Neuronal stem cell (in vitro differentiated cells): Measurements from ENCODE around the gene CEP20. TPM values are rescaled to one million over a fixed set of nuclear protein-coding genes. Genes with fewer than 3 reads are reported as not detected.

Experiments used
- DNase-seq: peaks from one replicate; pipeline ENCODE4 v3.0.0-alpha.2; 2013; ENCODE audit warnings: low spot score
- H2AFZ ChIP-seq: one replicate; pipeline ENCODE4 v1.6.1; 2013; ENCODE audit warnings: mild to moderate bottlenecking, low read length, inconsistent platforms
- H2AK5ac ChIP-seq: 2 replicates; pipeline ENCODE4 v1.6.1; 2013; ENCODE audit warnings: low read depth, mild to moderate bottlenecking, inconsistent platforms, low read length, moderate library complexity, mixed read lengths
- H2BK120ac ChIP-seq: 2 replicates; pipeline ENCODE4 v1.6.1; 2013; ENCODE audit warnings: low read depth, mild to moderate bottlenecking, inconsistent platforms, low read length, moderate library complexity, mixed read lengths
- H2BK12ac ChIP-seq: one replicate; pipeline ENCODE4 v1.6.1; 2013; ENCODE audit warnings: low read length, inconsistent platforms
- H2BK15ac ChIP-seq: 2 replicates; pipeline ENCODE4 v1.6.1; 2013; ENCODE audit warnings: mild to moderate bottlenecking, low read length, inconsistent platforms, mixed read lengths
- H2BK5ac ChIP-seq: one replicate; pipeline ENCODE4 v1.6.1; 2013; ENCODE audit warnings: inconsistent platforms, mild to moderate bottlenecking, low read length, moderate library complexity
- H3K14ac ChIP-seq: one replicate; pipeline ENCODE4 v1.6.1; 2013; ENCODE audit warnings: low read length, inconsistent platforms
- H3K18ac ChIP-seq: 2 replicates; pipeline ENCODE4 v1.6.1; 2013; ENCODE audit warnings: low read length, inconsistent platforms
- H3K23ac ChIP-seq: 2 replicates; pipeline ENCODE4 v1.6.1; 2013; ENCODE audit warnings: low read depth, mild to moderate bottlenecking, mixed read lengths, low read length, inconsistent platforms; ENCODE audit not compliant: poor library complexity
- H3K27ac ChIP-seq: replicated peaks from 3 replicates; pipeline ENCODE4 v1.5.1; 2013; ENCODE audit warnings: low read length, inconsistent platforms
- H3K27me3 ChIP-seq, 3 experiments: 2 replicates each; pipeline ENCODE4 v1.6.1; 2013; ENCODE audit warnings: low read length in 3 of 3, mild to moderate bottlenecking in 2 of 3, inconsistent platforms in 1 of 3, low read depth in 1 of 3, mixed read lengths in 1 of 3, moderate library complexity in 1 of 3; ENCODE audit not compliant: control insufficient read depth in 3 of 3, insufficient read depth in 3 of 3
- H3K36me3 ChIP-seq, 2 donors: replicated peaks in 1 of 2; 2 replicates each; pipeline ENCODE4 v1.6.1; 2013; ENCODE audit warnings: low read length in 2 of 2; ENCODE audit not compliant: control insufficient read depth in 2 of 2, insufficient read depth in 2 of 2
- H3K4ac ChIP-seq: 2 replicates; pipeline ENCODE4 v1.6.1; 2013; ENCODE audit warnings: inconsistent platforms, mild to moderate bottlenecking, low read length, moderate library complexity
- H3K4me1 ChIP-seq, 2 donors: 1 replicate in 1 of 2; 2 replicates in 1 of 2; pipeline ENCODE4 v1.6.1; 2013; ENCODE audit warnings: low read length in 2 of 2, low read depth in 1 of 2; ENCODE audit not compliant: control insufficient read depth in 2 of 2, insufficient read depth in 1 of 2
- H3K4me2 ChIP-seq: one replicate; pipeline ENCODE4 v1.6.1; 2013; ENCODE audit warnings: mild to moderate bottlenecking, low read length, inconsistent platforms; ENCODE audit not compliant: insufficient read depth, poor library complexity, severe bottlenecking
- H3K4me3 ChIP-seq, 2 donors: 2 replicates each; pipeline ENCODE4 v1.5.1; 2013; ENCODE audit warnings: low read length in 2 of 2, mild to moderate bottlenecking in 2 of 2, inconsistent platforms in 1 of 2, moderate library complexity in 1 of 2
- H3K79me1 ChIP-seq: one replicate; pipeline ENCODE4 v1.6.1; 2013; ENCODE audit warnings: low read depth, mild to moderate bottlenecking, inconsistent platforms, low read length, moderate library complexity
- H3K9ac ChIP-seq: one replicate; pipeline ENCODE4 v1.6.1; 2013; ENCODE audit warnings: mild to moderate bottlenecking, low read depth, low read length, inconsistent platforms; ENCODE audit not compliant: poor library complexity
- H3K9me3 ChIP-seq, 2 donors: replicated peaks in 1 of 2; 2 replicates each; pipeline versions ENCODE3 to v1.6.1; 2013; ENCODE audit warnings: low read length in 2 of 2, mild to moderate bottlenecking in 2 of 2, inconsistent platforms in 1 of 2, low read depth in 1 of 2, mixed read lengths in 1 of 2, moderate library complexity in 1 of 2; ENCODE audit not compliant: control insufficient read depth in 2 of 2, insufficient read depth in 1 of 2
- H4K8ac ChIP-seq: one replicate; pipeline ENCODE4 v1.6.1; 2013; ENCODE audit warnings: low read depth, mild to moderate bottlenecking, inconsistent platforms, low read length, moderate library complexity
- H4K91ac ChIP-seq: one replicate; pipeline ENCODE4 v1.6.1; 2013; ENCODE audit warnings: low read length, low read depth, mild to moderate bottlenecking, inconsistent platforms; ENCODE audit not compliant: poor library complexity
- small RNA-seq: library from polyadenylated mRNA; stranded (forward); fragments of <200 nt; extraction: miRNeasy Mini kit (QIAGEN cat#:217004); gene quantifications from one replicate; pipeline ENCODE3, GENCODE V24; 2013; ENCODE audit not compliant: insufficient read depth

The CEP20 gene

GRCh38 chr16:15816228-15816627 lies 72.2 kb downstream of the CEP20 start:
- Histone ChIP-seq H2BK120ac (no peak overlapping the region), H3K79me1 (no peaks in the 10 kb centered on the region), H3K14ac (no peak overlapping the region), H3K4me3 (no peak overlapping the region), H3K23ac (no peak overlapping the region), H4K8ac (no peak overlapping the region), H3K4me1 (peaks cover 0 to 7% of the 10 kb centered on the region in 2 donors), H3K9ac (no peak overlapping the region), H3K27ac (no peak overlapping the region), H2AK5ac (no peak overlapping the region), H3K27me3 (peaks cover 0 to under 1% (median 0%) of the 10 kb centered on the region in 3 experiments), H2BK5ac (no peak overlapping the region), H3K36me3 (no peaks in the 10 kb centered on the region), H3K18ac (no peak overlapping the region), H2BK12ac (no peak overlapping the region), H2AFZ (no peak overlapping the region), H3K9me3 (peaks cover 0 to 4% of the 10 kb centered on the region in 2 donors), H4K91ac (no peak overlapping the region), H3K4me2 (no peak overlapping the region), H2BK15ac (no peak overlapping the region), H3K4ac (no peak overlapping the region)
- no peak for DNase-seq

Small RNA genes within 50 kb of the gene (small RNA-seq; reads per million reads assigned to genes)
- not detected for gene RNU6-213P
